Left renal pelvis (tissue), 4 donors: ENCODE results near the gene NTM. TPM values are rescaled to one million over a fixed set of nuclear protein-coding genes. Genes with fewer than 3 reads are reported as not detected.

ENCODE experiments used
- DNase-seq, 4 donors: peaks; one replicate each; pipeline ENCODE4 v3.0.0-alpha.2; 2013; ENCODE audit warnings: low read depth in 4 of 4, low spot score in 3 of 4
- polyA plus RNA-seq, 4 donors: library from polyadenylated mRNA; unstranded; fragments of 120-200 nt; gene quantifications; one replicate each; pipeline ENCODE4 v1.2.1, GENCODE V29; 2013; ENCODE audit not compliant: insufficient read length in 4 of 4

The NTM gene
- polyA plus RNA-seq, 4 donors, result 41.2 to 80.3 (median 50.2) TPM

- DNase-seq, result no peak
Observed at GRCh38 chr11:132140056-132140455, 769.6 kb downstream of the NTM start.

- DNase-seq, result no peak
Observed at GRCh38 chr11:132142121-132142520, 771.7 kb downstream of the NTM start.

- DNase-seq, result no peak
Observed at GRCh38 chr11:132142554-132142953, 772.1 kb downstream of the NTM start.

- no peak for DNase-seq
Observed at GRCh38 chr11:132147464-132147863, 777.0 kb downstream of the NTM start.

GRCh38 chr11:132154781-132155180 is 784.4 kb downstream of the NTM start:
- DNase-seq, result no peak

GRCh38 chr11:132158091-132158490 is 787.7 kb downstream of the NTM start:
- DNase-seq, result no peak

GRCh38 chr11:132158696-132159095 is 788.3 kb downstream of the NTM start:
- DNase-seq, result no peak

- no peak for DNase-seq
Observed at GRCh38 chr11:132161403-132162078, 791.1 kb downstream of the NTM start.

- DNase-seq, result no peak
Observed at GRCh38 chr11:132168344-132168981, 798.0 kb downstream of the NTM start.

- DNase-seq, result no peak
Observed at GRCh38 chr11:132171031-132171430, 800.6 kb downstream of the NTM start.

- peak in 1 of 4 donors; percentile 26 for DNase-seq
Observed at GRCh38 chr11:132174362-132175255, 804.2 kb downstream of the NTM start.

GRCh38 chr11:132177106-132177505 is 806.7 kb downstream of the NTM start:
- peak in 3 of 4 donors; percentile 67 to 73 (median 68) for DNase-seq

GRCh38 chr11:132184079-132184478 is 813.7 kb downstream of the NTM start:
- no peak for DNase-seq

GRCh38 chr11:132185726-132186592 is 815.5 kb downstream of the NTM start:
- no peak for DNase-seq

GRCh38 chr11:132186699-132187098 is 816.3 kb downstream of the NTM start:
- DNase-seq, result no peak

- DNase-seq, result peak in 2 of 4 donors; percentile 8 to 30
Observed at GRCh38 chr11:132187386-132187785, 817.0 kb downstream of the NTM start.

- no peak for DNase-seq
Observed at GRCh38 chr11:132187814-132188213, 817.4 kb downstream of the NTM start.

- DNase-seq, result no peak
Observed at GRCh38 chr11:132196928-132197327, 826.5 kb downstream of the NTM start.

GRCh38 chr11:132200353-132200936 is 830.0 kb downstream of the NTM start:
- DNase-seq, result no peak

- DNase-seq, result no peak
Observed at GRCh38 chr11:132202621-132203020, 832.2 kb downstream of the NTM start.
